IMR-90 (cell line): ENCODE data around the gene C1QTNF7. TPM values are rescaled to one million over a fixed set of nuclear protein-coding genes. Genes with fewer than 3 reads are reported as not detected.

Experiments used
- ATAC-seq: fragments of 200-7000 bp; cut with Tn5 transposase; 2 replicates; pipeline ENCODE4 v1.9.1; 2020; ENCODE audit warnings: low read depth, mild to moderate bottlenecking, moderate library complexity
- BruUV-seq: library from RNA; stranded (reverse); fragments of 400-500 nt; replicated peaks from 2 replicates; lab custom pipeline; 2021; lab: Mats Ljungman, UMichigan
- CTCF ChIA-PET: fragments of 300-600 bp; formaldehyde crosslinking; extraction: SDS; loops from one replicate; lab custom pipeline; 2021; ENCODE audit warnings: antibody characterized with exemption; lab: Yijun Ruan, JAX
- POLR2A ChIA-PET: fragments of 300-600 bp; sonication (Branson Sonifier 250); formaldehyde crosslinking; loops from one replicate; lab custom pipeline; 2022; ENCODE audit warnings: antibody characterized with exemption; ENCODE audit not compliant: unreplicated experiment; lab: Charles Lee
- DNase-seq: peaks from one replicate; pipeline ENCODE4 v3.0.0; 2013
- H2AFZ ChIP-seq: replicated peaks from 2 replicates; pipeline ENCODE3; 2013; ENCODE audit warnings: low read length, mild to moderate bottlenecking; ENCODE audit not compliant: poor library complexity
- H2AK5ac ChIP-seq: 2 replicates; pipeline ENCODE4 v1.6.1; 2013; ENCODE audit warnings: low read depth, low read length, inconsistent platforms
- H2AK9ac ChIP-seq: replicated peaks from 2 replicates; pipeline ENCODE3; 2013; ENCODE audit warnings: mild to moderate bottlenecking, low read depth, low read length, moderate library complexity; ENCODE audit not compliant: poor library complexity
- H2BK120ac ChIP-seq: 2 replicates; pipeline ENCODE4 v1.6.1; 2013; ENCODE audit warnings: low read depth, low read length, inconsistent platforms
- H2BK15ac ChIP-seq: 3 replicates; pipeline ENCODE4 v1.6.1; 2013; ENCODE audit warnings: low read depth, low read length, inconsistent platforms
- H2BK20ac ChIP-seq: 2 replicates; pipeline ENCODE4 v1.6.1; 2013; ENCODE audit warnings: low read depth, mild to moderate bottlenecking, inconsistent platforms, low read length, moderate library complexity
- H2BK5ac ChIP-seq: 2 replicates; pipeline ENCODE4 v1.6.1; 2013; ENCODE audit warnings: mild to moderate bottlenecking, low read depth, low read length, inconsistent platforms; ENCODE audit not compliant: poor library complexity, severe bottlenecking
- H3K14ac ChIP-seq: replicated peaks from 2 replicates; pipeline ENCODE4 v1.6.1; 2013; ENCODE audit warnings: low read depth, low read length, inconsistent platforms
- H3K18ac ChIP-seq: 2 replicates; pipeline ENCODE4 v1.6.1; 2013; ENCODE audit warnings: low read depth, low read length, control low read depth
- H3K23ac ChIP-seq: 2 replicates; pipeline ENCODE4 v1.6.1; 2013; ENCODE audit warnings: low read depth, low read length, inconsistent platforms
- H3K27ac ChIP-seq: 2 replicates; pipeline ENCODE4 v1.5.1; 2013; ENCODE audit warnings: mild to moderate bottlenecking, control low read depth, low read length; ENCODE audit not compliant: insufficient read depth
- H3K27me3 ChIP-seq: 2 replicates; pipeline ENCODE4 v1.6.1; 2013; ENCODE audit warnings: low read length; ENCODE audit not compliant: control insufficient read depth, insufficient read depth
- H3K36me3 ChIP-seq: 2 replicates; pipeline ENCODE4 v1.6.1; 2013; ENCODE audit warnings: low read length, mixed read lengths; ENCODE audit not compliant: control insufficient read depth, insufficient read depth
- H3K4ac ChIP-seq: 2 replicates; pipeline ENCODE4 v1.6.1; 2013; ENCODE audit warnings: low read depth, low read length, inconsistent platforms
- H3K4me1 ChIP-seq: 2 replicates; pipeline ENCODE4 v1.6.1; 2013; ENCODE audit warnings: low read length, mixed read lengths; ENCODE audit not compliant: control insufficient read depth, insufficient read depth
- H3K4me2 ChIP-seq: 2 replicates; pipeline ENCODE4 v1.6.1; 2013; ENCODE audit warnings: low read depth, mild to moderate bottlenecking, control low read depth, low read length, moderate library complexity
- H3K4me3 ChIP-seq: 2 replicates; pipeline ENCODE4 v1.5.1; 2013; ENCODE audit warnings: low read depth, mild to moderate bottlenecking, control low read depth, low read length, moderate library complexity; ENCODE audit not compliant: insufficient read depth
- H3K56ac ChIP-seq: 2 replicates; pipeline ENCODE4 v1.6.1; 2013; ENCODE audit warnings: low read length, inconsistent platforms; ENCODE audit not compliant: insufficient read depth; ENCODE audit errors: extremely low read depth
- H3K79me1 ChIP-seq, 2 experiments: 2 replicates each; pipeline ENCODE4 v1.6.1; 2013; ENCODE audit warnings: low read length in 2 of 2, inconsistent platforms in 1 of 2, low read depth in 1 of 2
- H3K9ac ChIP-seq: 2 replicates; pipeline ENCODE4 v1.6.1; 2013; ENCODE audit warnings: low read depth, low read length, control low read depth
- H3K9me1 ChIP-seq: 2 replicates; pipeline ENCODE4 v1.6.1; 2013; ENCODE audit warnings: low read length, inconsistent platforms; ENCODE audit not compliant: insufficient read depth
- H3K9me3 ChIP-seq: 2 replicates; pipeline ENCODE4 v1.6.1; 2013; ENCODE audit warnings: low read length; ENCODE audit not compliant: control insufficient read depth, insufficient read depth
- H4K20me1 ChIP-seq: 2 replicates; pipeline ENCODE4 v1.6.1; 2013; ENCODE audit warnings: low read length, inconsistent platforms; ENCODE audit not compliant: insufficient read depth
- H4K5ac ChIP-seq: 2 replicates; pipeline ENCODE4 v1.6.1; 2013; ENCODE audit warnings: mild to moderate bottlenecking, low read depth, low read length, control low read depth
- H4K8ac ChIP-seq, 2 experiments: 2 replicates each; pipeline ENCODE4 v1.6.1; 2013; ENCODE audit warnings: low read depth in 2 of 2, low read length in 2 of 2, control low read depth in 1 of 2, inconsistent platforms in 1 of 2
- H4K91ac ChIP-seq: 2 replicates; pipeline ENCODE4 v1.6.1; 2013; ENCODE audit warnings: low read depth, low read length, inconsistent platforms; ENCODE audit not compliant: insufficient read depth
- BHLHE40 ChIP-seq: fragments of 150-350 bp; IDR thresholded peaks from 2 replicates; pipeline ENCODE4 v1.6.1; 2016; ENCODE audit warnings: mild to moderate bottlenecking, low read depth, low read length
- CEBPB ChIP-seq: IDR thresholded peaks from 2 replicates; pipeline ENCODE4 v1.6.1; 2012; ENCODE audit warnings: low read depth, low read length, improper control_type of control experiment
- CTCF ChIP-seq: conservative IDR thresholded peaks from 2 replicates; pipeline ENCODE4 v1.5.1; 2012; ENCODE audit warnings: mild to moderate bottlenecking, low read depth, low read length, improper control_type of control experiment
- ELK1 ChIP-seq: fragments of 150-350 bp; IDR thresholded peaks from 2 replicates; pipeline ENCODE4 v1.6.1; 2016; ENCODE audit warnings: low read depth, mild to moderate bottlenecking, low read length, moderate library complexity, borderline replicate concordance
- FOS ChIP-seq: fragments of 150-350 bp; IDR thresholded peaks from 2 replicates; pipeline ENCODE4 v1.6.1; 2016; ENCODE audit warnings: low read depth, low read length
- MXI1 ChIP-seq: IDR thresholded peaks from 2 replicates; pipeline ENCODE4 v1.6.1; 2012; ENCODE audit warnings: low read depth, mild to moderate bottlenecking, low read length, moderate library complexity, borderline replicate concordance
- NFE2L2 ChIP-seq: fragments of 150-350 bp; IDR thresholded peaks from 2 replicates; pipeline ENCODE4 v1.6.1; 2016; ENCODE audit warnings: low read depth, mild to moderate bottlenecking, low read length
- POLR2A ChIP-seq: IDR thresholded peaks from 2 replicates; pipeline ENCODE4 v1.6.1; 2012; ENCODE audit warnings: mild to moderate bottlenecking, low read depth, low read length
- SMC3 ChIP-seq: fragments of 150-350 bp; IDR thresholded peaks from 2 replicates; pipeline ENCODE4 v1.6.1; 2016; ENCODE audit warnings: low read depth, mild to moderate bottlenecking, antibody characterized with exemption, low read length, moderate library complexity
- USF2 ChIP-seq: fragments of 150-350 bp; IDR thresholded peaks from 2 replicates; pipeline ENCODE4 v1.6.1; 2017; ENCODE audit warnings: mild to moderate bottlenecking, antibody characterized with exemption, low read length, low read depth
- WGBS, 2 experiments: methylation state at CpG; one replicate each; pipeline versions ENCODE4 v1.1.5 to v1.1.7; 2013; ENCODE audit warnings: missing lambda C conversion rate in 2 of 2; ENCODE audit not compliant: insufficient read length in 1 of 2; ENCODE audit errors: extremely low coverage in 2 of 2; 5-methylcytosine and 5-hydroxymethylcytosine counted together
- dilution Hi-C: fragments of 300-500 bp; cut with HindIII; formaldehyde crosslinking; loops from one replicate; pipeline ENCODE4 v1.14.3; 2018; ENCODE audit warnings: low sequenced_read_pairs; ENCODE audit not compliant: unreplicated experiment
- in situ Hi-C: fragments of 300-500 bp; cut with MboI; formaldehyde crosslinking; loops from 3 replicates; pipeline ENCODE4 v1.14.3; 2019; ENCODE audit warnings: low sequenced_read_pairs, inconsistent platforms, mixed read lengths
- intact Hi-C: fragments of 100-400 bp; cut with micrococcal nuclease; formaldehyde crosslinking; loops from 2 replicates; pipeline ENCODE4 v1.10.0; 2022
- polyA plus RNA-seq, 3 experiments: library from polyadenylated mRNA; depleted of rRNA; stranded (reverse); fragments of >200 nt; gene quantifications; 2 replicates each; pipeline ENCODE4 v1.2.3, GENCODE V29; 2012; ENCODE audit warnings: low replicate concordance in 1 of 3
- total RNA-seq: library from RNA; depleted of rRNA; stranded (reverse); fragments of >200 nt; gene quantifications from 2 replicates; pipeline ENCODE4 v1.2.3, GENCODE V29; 2012

C1QTNF7 gene
- total and polyA plus RNA-seq, 2 of the 4 experiments (the other 2 are of a cell fraction) = 0.12 to 0.18 TPM

- no peak for ATAC-seq
- Histone ChIP-seq H3K4me3 (no peak overlapping the region), H4K91ac (no peak overlapping the region), H3K36me3 (no peaks in the 10 kb centered on the region), H3K4me1 (peaks cover 3% of the 10 kb centered on the region; the same call in 1 of the 2 replicates), H4K20me1 (no peaks in the 10 kb centered on the region), H3K9ac (no peak overlapping the region), H3K14ac (no peak overlapping the region; the same call in 1 of the 2 replicates), H4K5ac (no peak overlapping the region), H2BK20ac (no peak overlapping the region), H3K27me3 (peaks cover 20% of the 10 kb centered on the region), H2BK5ac (no peak overlapping the region), H2AFZ (no peak overlapping the region), H2BK15ac (no peak overlapping the region), H3K18ac (no peak overlapping the region), H3K27ac (no peak overlapping the region), H3K4ac (no peak overlapping the region; the same call in 1 of the 2 replicates), H2BK120ac (no peak overlapping the region), H3K9me1 (peaks cover 3% of the 10 kb centered on the region; the same call in 1 of the 2 replicates), H4K8ac (no peak overlapping the region), H3K23ac (no peak overlapping the region), H3K79me1 (no peaks in the 10 kb centered on the region), H3K4me2 (no peak overlapping the region), H2AK9ac (no peak overlapping the region), H3K56ac (no peak overlapping the region), H3K9me3 (no peaks in the 10 kb centered on the region), H2AK5ac (0 out of 2 replicates have a peak overlapping the region, but pooled peaks have one; percentile 22)
- no peak for DNase-seq
- WGBS, 2 experiments = 73% methylated on average over 4 of the region's 8 CpGs; no CpG with 5 or more reads in 1 of the 2 experiments
- no TSS peak for BruUV-seq
- intact Hi-C loops = no loop called here
- dilution Hi-C loops = no loop called here
- TF ChIP-seq NFE2L2 (no peak), SMC3 (no peak), ELK1 (no peak), FOS (no peak), BHLHE40 (no peak), CEBPB (no peak), POLR2A (no peak), MXI1 (no peak), USF2 (no peak), CTCF (no peak)
- in situ Hi-C loops = no loop called here
- ChIA-PET CTCF (no interaction called here), POLR2A (no interaction called here)
These were observed 35.6 kb upstream of the C1QTNF7 start for GRCh38 chr4:15392053-15392805.
